GM12864 (cell line): ENCODE data around the gene SCN3B.

ENCODE experiments used
- DNase-seq: peaks from one replicate; pipeline ENCODE4 v3.0.0-alpha.2; 2011; ENCODE audit warnings: low read depth
- H3K4me3 ChIP-seq: 2 replicates; pipeline ENCODE4 v1.5.1; 2011; ENCODE audit warnings: mild to moderate bottlenecking, low read depth, low read length, control low read depth
- CTCF ChIP-seq: IDR thresholded peaks from 2 replicates; pipeline ENCODE4 v1.5.1; 2011; ENCODE audit warnings: low read depth, mild to moderate bottlenecking, moderate library complexity, low read length, control low read depth, inconsistent platforms; ENCODE audit errors: missing control alignments

SCN3B gene

GRCh38 chr11:123654566-123655081 lies at the start of gene SCN3B:
SCN3B (minus strand) TSS chr11:123654624; CDS start chr11:123653801, 823 bp downstream.
- DNase-seq = no peak
- H3K4me3 ChIP-seq = peak within 1 kb of the TSS; percentile 48
- no peak for TF ChIP-seq CTCF

- no peak for TF ChIP-seq CTCF
- no peak for DNase-seq
- H3K4me3 ChIP-seq = no peak overlapping the region
Observed at GRCh38 chr11:123702696-123703095, 48.3 kb upstream of the SCN3B start.

- TF ChIP-seq CTCF = no peak
- DNase-seq = no peak
Observed at GRCh38 chr11:123702139-123702538, 47.7 kb upstream of the SCN3B start.

GRCh38 chr11:123700772-123701171 lies 46.3 kb upstream of the SCN3B start:
- DNase-seq = no peak
- TF ChIP-seq CTCF = no peak
- no peak overlapping the region for H3K4me3 ChIP-seq

More at GRCh38 chr11:123702139-123702538, 47.7 kb upstream of the SCN3B start:
- no peak overlapping the region for H3K4me3 ChIP-seq

- no peak for DNase-seq
- no peak for TF ChIP-seq CTCF
- no peak overlapping the region for H3K4me3 ChIP-seq
Observed at GRCh38 chr11:123698546-123699127, 44.2 kb upstream of the SCN3B start.

GRCh38 chr11:123696183-123696582 lies 41.8 kb upstream of the SCN3B start:
- no peak for TF ChIP-seq CTCF
- no peak for DNase-seq
- no peak overlapping the region for H3K4me3 ChIP-seq

GRCh38 chr11:123695231-123695630 lies 40.8 kb upstream of the SCN3B start:
- no peak for DNase-seq
- H3K4me3 ChIP-seq = no peak overlapping the region
- no peak for TF ChIP-seq CTCF
